HEK293 (cell line): Measurements from ENCODE around the gene FOXP4.

Source experiments
- CTCF ChIA-PET: fragments of 350-600 bp; formaldehyde crosslinking; extraction: SDS; loops from one replicate; lab custom pipeline; 2021; ENCODE audit warnings: antibody characterized with exemption; lab: Yijun Ruan, JAX
- POLR2A ChIA-PET: fragments of 300-600 bp; formaldehyde crosslinking; extraction: SDS; loops from one replicate; lab custom pipeline; 2020; ENCODE audit warnings: antibody characterized with exemption, inconsistent platforms; lab: Yijun Ruan, JAX
- H3K27ac ChIP-seq: fragments of 200-500 bp; sonication (Bioruptor generic); 2 replicates; pipeline ENCODE4 v1.5.1; 2014; ENCODE audit warnings: low read depth, low read length, control low read depth, inconsistent platforms; ENCODE audit errors: extremely low read depth
- H3K36me3 ChIP-seq, 2 experiments: fragments of 200-500 bp in 1 of 2; sonication (Bioruptor generic) in 1 of 2; 1 replicate in 1 of 2; 2 replicates in 1 of 2; pipeline ENCODE4 v1.5.1; 2014 to 2017; ENCODE audit warnings: inconsistent platforms in 2 of 2, low read length in 2 of 2; ENCODE audit not compliant: control insufficient read depth in 2 of 2, insufficient read depth in 1 of 2
- H3K4me1 ChIP-seq: fragments of 200-500 bp; sonication (Bioruptor generic); 2 replicates; pipeline ENCODE4 v1.5.1; 2014; ENCODE audit warnings: mild to moderate bottlenecking, low read length, inconsistent platforms; ENCODE audit not compliant: control insufficient read depth, insufficient read depth
- H3K4me3 ChIP-seq: 2 replicates; pipeline ENCODE4 v1.5.1; 2011; ENCODE audit warnings: low read depth, mild to moderate bottlenecking, control low read depth, low read length, moderate library complexity
- H3K9me3 ChIP-seq: fragments of 200-500 bp; sonication (Bioruptor generic); 2 replicates; pipeline ENCODE4 v1.5.1; 2014; ENCODE audit warnings: low read depth, low read length, inconsistent platforms; ENCODE audit not compliant: control insufficient read depth, insufficient read depth
- GLIS2 ChIP-seq: fragments of 450-650 bp; formaldehyde crosslinking; IDR thresholded peaks from 2 replicates; pipeline ENCODE4 v1.5.1; 2016; ENCODE audit warnings: missing biosample characterization, missing genetic modification characterization
- PRDM4 ChIP-seq: fragments of 450-650 bp; formaldehyde crosslinking; IDR thresholded peaks from 2 replicates; pipeline ENCODE4 v1.5.1; 2017; ENCODE audit warnings: missing biosample characterization, missing genetic modification characterization
- SCRT2 ChIP-seq: fragments of 450-650 bp; formaldehyde crosslinking; IDR thresholded peaks from 2 replicates; pipeline ENCODE4 v1.5.1; 2016; ENCODE audit warnings: missing biosample characterization, missing genetic modification characterization
- SP2 ChIP-seq: fragments of 450-650 bp; formaldehyde crosslinking; IDR thresholded peaks from 2 replicates; pipeline ENCODE4 v1.5.1; 2016; ENCODE audit warnings: missing biosample characterization, missing genetic modification characterization
- ZBTB44 ChIP-seq: fragments of 450-650 bp; IDR thresholded peaks from 2 replicates; pipeline ENCODE4 v1.5.1; 2018; ENCODE audit warnings: missing biosample characterization, mild to moderate bottlenecking, missing genetic modification characterization
- ZNF148 ChIP-seq: fragments of 450-650 bp; formaldehyde crosslinking; IDR thresholded peaks from 2 replicates; pipeline ENCODE4 v1.5.0; 2017; ENCODE audit warnings: missing biosample characterization, missing genetic modification characterization, borderline replicate concordance
- ZNF341 ChIP-seq: fragments of 450-650 bp; formaldehyde crosslinking; IDR thresholded peaks from 2 replicates; pipeline ENCODE4; 2016; ENCODE audit warnings: low read depth, missing biosample characterization, missing genetic modification characterization
- ZNF423 ChIP-seq: fragments of 450-650 bp; formaldehyde crosslinking; IDR thresholded peaks from 2 replicates; pipeline ENCODE4 v1.5.1; 2016; ENCODE audit warnings: missing biosample characterization, missing genetic modification characterization
- ZNF501 ChIP-seq: fragments of 450-650 bp; formaldehyde crosslinking; IDR thresholded peaks from 2 replicates; pipeline ENCODE4 v1.5.1; 2016; ENCODE audit warnings: missing biosample characterization, missing genetic modification characterization
- ZNF514 ChIP-seq: fragments of 450-650 bp; formaldehyde crosslinking; IDR thresholded peaks from 2 replicates; pipeline ENCODE4 v1.5.1; 2016; ENCODE audit warnings: missing biosample characterization, missing genetic modification characterization
- ZNF560 ChIP-seq: fragments of 450-650 bp; formaldehyde crosslinking; IDR thresholded peaks from 2 replicates; pipeline ENCODE4 v1.5.1; 2017; ENCODE audit warnings: missing biosample characterization, missing genetic modification characterization, borderline replicate concordance
- ZNF610 ChIP-seq: fragments of 450-650 bp; formaldehyde crosslinking; IDR thresholded peaks from 2 replicates; pipeline ENCODE4 v1.5.1; 2016; ENCODE audit warnings: missing biosample characterization, missing genetic modification characterization, borderline replicate concordance
- ZNF624 ChIP-seq: fragments of 450-650 bp; formaldehyde crosslinking; IDR thresholded peaks from 2 replicates; pipeline ENCODE4 v1.5.1; 2017; ENCODE audit warnings: missing biosample characterization, missing genetic modification characterization
- ZNF791 ChIP-seq: fragments of 450-650 bp; formaldehyde crosslinking; IDR thresholded peaks from 2 replicates; pipeline ENCODE4 v1.5.1; 2016; ENCODE audit warnings: missing biosample characterization, missing genetic modification characterization
- ZNF843 ChIP-seq: fragments of 450-650 bp; formaldehyde crosslinking; IDR thresholded peaks from 2 replicates; pipeline ENCODE4 v1.5.1; 2016; ENCODE audit warnings: missing biosample characterization, missing genetic modification characterization
- ZSCAN23 ChIP-seq: fragments of 450-650 bp; formaldehyde crosslinking; IDR thresholded peaks from 2 replicates; pipeline ENCODE4 v1.5.1; 2016; ENCODE audit warnings: missing biosample characterization, missing genetic modification characterization
- TF ChIP-seq, protein P1 (sequence below): fragments of 450-650 bp; formaldehyde crosslinking; IDR thresholded peaks from 2 replicates; pipeline ENCODE4 v1.5.1; 2016; ENCODE audit warnings: missing biosample characterization, missing genetic modification characterization, borderline replicate concordance

Gene FOXP4

DNA sequence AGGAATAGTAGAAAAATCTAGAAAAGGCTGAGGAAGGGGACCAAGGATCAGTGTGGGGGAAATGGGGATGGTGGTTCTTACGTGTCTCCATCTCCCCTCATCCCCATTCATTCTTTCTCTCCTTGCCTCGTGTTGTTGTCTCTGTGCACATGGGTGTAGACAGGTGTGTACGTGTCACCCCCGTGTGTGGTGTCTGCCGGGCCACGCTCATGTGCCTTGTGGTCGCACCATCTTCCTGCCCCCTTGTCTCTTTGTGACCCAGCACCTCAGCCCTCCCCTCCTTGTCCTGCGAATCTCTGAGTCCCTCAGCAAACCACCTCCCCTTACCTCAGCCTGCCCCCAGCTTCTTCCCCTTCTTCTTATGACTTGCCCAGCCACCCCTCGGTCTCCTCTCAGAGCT is 39.4 kb downstream of the FOXP4 start (continued):
- no peak for TF ChIP-seq PRDM4
- no peak for TF ChIP-seq ZNF843 (tag by site-specific recombination)
- TF ChIP-seq ZNF423 (tag by site-specific recombination) = no peak

DNA sequence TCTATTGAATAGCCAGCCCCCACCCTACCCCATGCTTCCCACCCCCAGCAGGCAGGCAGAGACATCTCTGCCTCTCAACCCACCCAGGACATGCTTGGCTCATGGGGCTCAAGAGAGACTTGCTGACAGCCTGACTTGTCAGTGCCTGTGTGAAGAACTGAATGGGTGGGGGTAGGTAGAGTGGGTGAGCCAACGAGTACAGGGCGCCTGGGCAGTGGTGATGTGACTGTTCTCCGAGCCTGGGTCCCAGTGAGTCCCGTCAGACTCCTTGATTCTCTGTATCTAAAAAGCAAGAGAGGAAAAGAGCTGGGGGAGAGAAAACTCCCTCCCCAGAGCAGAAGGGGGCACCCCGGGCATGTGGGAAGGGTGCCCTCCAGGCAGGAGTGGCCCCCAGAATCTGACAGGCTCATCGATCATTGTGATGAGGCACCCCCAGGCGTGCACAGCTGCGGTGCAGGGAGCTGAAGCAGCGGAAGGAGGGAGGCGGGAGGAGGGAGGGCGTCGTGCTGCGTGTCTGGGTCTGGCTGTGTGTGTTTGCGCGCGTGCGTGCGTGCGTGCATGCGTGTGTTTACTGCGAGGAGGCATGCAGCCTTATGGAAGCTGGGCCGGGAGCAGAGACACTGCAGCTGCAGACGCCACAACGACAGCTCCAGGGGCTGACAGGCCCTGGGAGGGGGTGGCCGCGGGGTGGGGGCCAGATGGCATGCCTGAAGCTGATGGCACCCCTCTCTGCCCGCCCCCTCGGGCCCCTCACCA is 40.2 kb downstream of the FOXP4 start:
- no peak overlapping the region for H3K27ac ChIP-seq
- H3K9me3 ChIP-seq = no peaks in the 10 kb centered on the region
- H3K4me3 ChIP-seq = no peak overlapping the region
- TF ChIP-seq ZNF560 = no peak
- TF ChIP-seq ZBTB44 = peak; percentile 19; the same call in 1 of the 2 replicates
- no peaks in the 10 kb centered on the region for H3K4me1 ChIP-seq
- H3K36me3 ChIP-seq = peaks cover 10 to 71% of the 10 kb centered on the region in 2 experiments; a peak in 2 of 3 replicates
- ChIA-PET CTCF (interaction anchor here (1.3 to 13.7 kb wide), 5 partner anchors 16 to 218 kb away, joined by 6 to 122 read pairs (median 7); no protein-coding TSS in a partner anchor), POLR2A (interaction anchor here (1.2 to 1.3 kb wide), 2 partner anchors 16 to 142 kb away, joined by 3 read pairs; no protein-coding TSS in a partner anchor)

DNA sequence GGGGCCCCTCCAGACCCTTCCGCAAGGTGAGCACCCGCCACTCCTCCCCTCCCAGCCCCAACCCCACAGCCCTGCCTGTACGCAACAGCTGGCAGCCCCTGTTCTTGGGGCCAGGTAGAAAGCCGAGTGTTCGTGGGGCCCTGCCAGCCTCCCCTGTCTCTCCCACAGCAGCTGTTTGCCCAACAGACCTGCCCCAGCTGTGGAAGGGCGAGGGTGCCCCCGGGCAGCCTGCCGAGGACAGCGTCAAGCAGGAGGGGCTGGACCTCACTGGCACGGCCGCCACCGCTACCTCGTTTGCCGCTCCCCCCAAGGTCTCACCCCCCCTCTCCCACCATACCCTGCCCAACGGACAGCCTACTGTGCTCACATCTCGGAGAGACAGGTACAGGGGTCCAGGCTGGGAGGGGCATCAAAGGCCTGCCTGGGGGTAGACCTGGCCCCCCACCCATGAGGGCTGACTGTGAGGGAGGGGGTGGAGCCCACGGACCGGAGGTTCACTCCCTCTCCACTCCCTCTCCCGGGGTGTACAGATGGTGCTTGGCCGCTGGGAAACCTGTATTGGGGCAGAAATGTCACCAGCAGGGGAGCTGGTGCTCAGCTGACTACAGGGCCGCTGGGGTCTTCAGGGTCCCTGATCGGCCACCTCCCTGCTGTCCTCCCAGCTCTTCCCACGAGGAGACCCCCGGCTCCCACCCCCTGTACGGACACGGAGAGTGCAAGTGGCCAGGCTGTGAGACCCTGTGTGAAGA is 41.1 kb downstream of the FOXP4 start:
- TF ChIP-seq GLIS2 (tag by site-specific recombination) (peak; percentile 51), ZNF341 (tag by site-specific recombination) (peak; percentile 57), ZNF624 (no peak), SCRT2 (tag by site-specific recombination) (0 out of 2 replicates have a peak, but pooled peaks have one; percentile 6), ZNF610 (tag by site-specific recombination) (no peak)
- ChIA-PET CTCF (interaction anchor here (1.3 to 13.7 kb wide), 3 partner anchors 124 to 219 kb away, joined by 6 to 122 read pairs (median 118); no protein-coding TSS in a partner anchor), POLR2A (interaction anchor here (0.5 to 1.3 kb wide), 3 partner anchors 15 to 144 kb away, joined by 3 read pairs; no protein-coding TSS in a partner anchor)
- H3K4me1 ChIP-seq = no peaks in the 10 kb centered on the region; the same call in 1 of the 2 replicates
- H3K4me3 ChIP-seq = no peak overlapping the region
- H3K9me3 ChIP-seq = no peaks in the 10 kb centered on the region
- no peak overlapping the region for H3K27ac ChIP-seq
- peaks cover 10 to 71% of the 10 kb centered on the region in 2 experiments; a peak in 2 of 3 replicates for H3K36me3 ChIP-seq

GRCh38 chr6:41588111-41588510 is 41.9 kb downstream of the FOXP4 start:
- no peak overlapping the region for H3K4me3 ChIP-seq
- no peaks in the 10 kb centered on the region for H3K9me3 ChIP-seq
- ChIA-PET POLR2A (interaction anchor here (0.5 to 1.0 kb wide), 2 partner anchors 10 to 145 kb away, joined by 3 read pairs; no protein-coding TSS in a partner anchor), CTCF (interaction anchor here (0.6 to 13.7 kb wide), 9 partner anchors 15 to 355 kb away, joined by 3 to 122 read pairs (median 6); no protein-coding TSS in a partner anchor)
- H3K36me3 ChIP-seq = peaks cover 10 to 78% of the 10 kb centered on the region in 2 experiments; a peak in 2 of 3 replicates
- no peaks in the 10 kb centered on the region; the same call in 1 of the 2 replicates for H3K4me1 ChIP-seq
- H3K27ac ChIP-seq = no peak overlapping the region
- TF ChIP-seq, protein P1, sequence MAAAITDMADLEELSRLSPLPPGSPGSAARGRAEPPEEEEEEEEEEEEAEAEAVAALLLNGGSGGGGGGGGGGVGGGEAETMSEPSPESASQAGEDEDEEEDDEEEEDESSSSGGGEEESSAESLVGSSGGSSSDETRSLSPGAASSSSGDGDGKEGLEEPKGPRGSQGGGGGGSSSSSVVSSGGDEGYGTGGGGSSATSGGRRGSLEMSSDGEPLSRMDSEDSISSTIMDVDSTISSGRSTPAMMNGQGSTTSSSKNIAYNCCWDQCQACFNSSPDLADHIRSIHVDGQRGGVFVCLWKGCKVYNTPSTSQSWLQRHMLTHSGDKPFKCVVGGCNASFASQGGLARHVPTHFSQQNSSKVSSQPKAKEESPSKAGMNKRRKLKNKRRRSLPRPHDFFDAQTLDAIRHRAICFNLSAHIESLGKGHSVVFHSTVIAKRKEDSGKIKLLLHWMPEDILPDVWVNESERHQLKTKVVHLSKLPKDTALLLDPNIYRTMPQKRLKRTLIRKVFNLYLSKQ (tag by site-specific recombination) = no peak
- TF ChIP-seq ZNF148 (tag by site-specific recombination) (no peak), ZNF501 (tag by site-specific recombination) (no peak), ZNF514 (no peak), ZSCAN23 (tag by site-specific recombination) (no peak), ZNF791 (tag by site-specific recombination) (no peak), SP2 (tag by site-specific recombination) (no peak)
